ENCODE measurements around the gene SYNDIG1.

DNA sequence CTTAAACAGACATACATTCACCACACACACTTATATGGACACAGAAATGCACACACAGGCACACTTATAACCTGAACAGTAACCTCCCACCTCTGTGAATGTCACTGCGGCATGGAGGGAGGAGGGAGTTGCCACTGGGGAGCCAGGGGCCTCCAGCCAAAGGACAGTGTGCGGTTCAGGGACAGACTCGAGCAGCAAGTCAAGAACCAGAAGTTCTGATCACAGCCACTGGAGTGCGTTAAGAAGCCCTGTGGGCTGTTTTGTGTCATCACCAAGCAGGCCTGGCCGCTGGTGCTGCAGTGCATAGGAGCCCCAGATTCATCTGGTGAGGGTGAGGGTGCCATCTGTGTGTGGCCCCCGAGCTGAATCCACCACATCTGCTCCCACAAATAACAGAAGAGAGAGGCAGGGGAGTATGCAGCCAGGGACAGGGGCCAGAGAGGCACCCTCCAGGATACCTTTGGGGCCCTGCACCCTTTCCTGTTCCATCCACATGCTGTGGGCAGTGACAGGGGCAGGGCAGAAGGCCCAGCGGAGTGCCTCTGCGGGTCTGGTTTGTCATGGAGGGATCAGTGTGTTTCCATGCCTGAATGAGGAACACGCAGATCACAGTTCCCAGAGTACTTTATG is 20.3 kb downstream of the SYNDIG1 start:
- no peak for TF ChIP-seq POLR2A (IDR thresholded peaks at IDR 0.05)
- TF ChIP-seq, protein P1, sequence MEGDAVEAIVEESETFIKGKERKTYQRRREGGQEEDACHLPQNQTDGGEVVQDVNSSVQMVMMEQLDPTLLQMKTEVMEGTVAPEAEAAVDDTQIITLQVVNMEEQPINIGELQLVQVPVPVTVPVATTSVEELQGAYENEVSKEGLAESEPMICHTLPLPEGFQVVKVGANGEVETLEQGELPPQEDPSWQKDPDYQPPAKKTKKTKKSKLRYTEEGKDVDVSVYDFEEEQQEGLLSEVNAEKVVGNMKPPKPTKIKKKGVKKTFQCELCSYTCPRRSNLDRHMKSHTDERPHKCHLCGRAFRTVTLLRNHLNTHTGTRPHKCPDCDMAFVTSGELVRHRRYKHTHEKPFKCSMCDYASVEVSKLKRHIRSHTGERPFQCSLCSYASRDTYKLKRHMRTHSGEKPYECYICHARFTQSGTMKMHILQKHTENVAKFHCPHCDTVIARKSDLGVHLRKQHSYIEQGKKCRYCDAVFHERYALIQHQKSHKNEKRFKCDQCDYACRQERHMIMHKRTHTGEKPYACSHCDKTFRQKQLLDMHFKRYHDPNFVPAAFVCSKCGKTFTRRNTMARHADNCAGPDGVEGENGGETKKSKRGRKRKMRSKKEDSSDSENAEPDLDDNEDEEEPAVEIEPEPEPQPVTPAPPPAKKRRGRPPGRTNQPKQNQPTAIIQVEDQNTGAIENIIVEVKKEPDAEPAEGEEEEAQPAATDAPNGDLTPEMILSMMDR (IDR thresholded peaks at IDR 0.05): no peak

Data from transverse colon (tissue), 3 donors.